H1 (cell line): ENCODE data around the gene C10orf120. TPM values are rescaled to one million over a fixed set of nuclear protein-coding genes. Genes with fewer than 3 reads are reported as not detected.

Experiments
- CREB1 ChIP-seq: IDR thresholded peaks from 2 replicates; pipeline ENCODE4 v1.6.1; 2012; ENCODE audit warnings: inconsistent platforms
- TBP ChIP-seq: IDR thresholded peaks from 2 replicates; pipeline ENCODE4 v1.6.1; 2011; ENCODE audit warnings: low read depth, low read length, improper control_type of control experiment
- TCF12 ChIP-seq: IDR thresholded peaks from 2 replicates; pipeline ENCODE4 v1.6.1; 2011; ENCODE audit warnings: low read depth, mild to moderate bottlenecking, low read length
- polyA plus RNA-seq, 7 experiments: library from polyadenylated mRNA; depleted of rRNA in 3 of 7; stranded (reverse) in 5 of 7; unstranded in 2 of 7; fragments of >200 nt in 5 of 7; fragments of 200-250 nt in 2 of 7; gene quantifications; 1 replicate in 5 of 7; 2 replicates in 1 of 7; 4 replicates in 1 of 7; pipeline versions ENCODE4 v1.2.1 to v1.2.3, GENCODE V29; 2011 to 2013; ENCODE audit warnings: missing spikeins in 2 of 7, mixed read lengths in 2 of 7
- total RNA-seq: library from RNA; stranded (reverse); fragmentation: NEBNext Ultra II Directional; extraction: Animal tissue kit (Norgen Biotek cat#: 25700); gene quantifications from 2 replicates; pipeline ENCODE4 v1.2.1, GENCODE V29; 2021

The C10orf120 gene
- total and polyA plus RNA-seq, 2 of the 8 experiments (the other 6 are each of a cell fraction or from before 2014, with no cell fraction given) = not detected

DNA sequence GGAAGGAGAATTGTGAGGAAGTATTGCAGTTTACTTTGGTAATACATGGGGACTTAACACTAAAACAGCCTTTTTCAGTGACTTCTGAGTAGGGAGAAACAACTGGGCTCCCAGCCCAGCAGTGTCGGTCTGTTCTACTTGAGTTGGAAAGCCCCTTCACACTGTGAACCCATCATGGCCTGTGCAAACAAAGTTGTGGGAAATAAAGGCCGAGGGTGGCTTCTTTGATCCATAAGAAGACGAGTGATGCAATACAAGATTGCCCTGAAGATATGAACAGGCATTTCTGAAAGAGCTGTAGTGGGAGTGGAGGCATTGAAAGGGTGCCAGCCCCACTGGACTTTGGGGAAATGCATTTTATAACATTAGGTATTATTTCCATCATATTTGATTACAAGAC lies 28.3 kb downstream of the C10orf120 start (continued):
- TF ChIP-seq TBP = no peak
- TF ChIP-seq TCF12 = no peak
- no peak for TF ChIP-seq CREB1
